H1 (cell line): ENCODE measurements around the gene ERN2. TPM values are rescaled to one million over a fixed set of nuclear protein-coding genes. Genes with fewer than 3 reads are reported as not detected.

Source experiments
- CTCF ChIA-PET: fragments of 300-600 bp; sonication (Branson Sonifier 250); formaldehyde crosslinking; loops from one replicate; lab custom pipeline; 2021; ENCODE audit not compliant: partially characterized antibody; lab: Charles Lee
- POLR2A ChIA-PET: fragments of 300-600 bp; sonication (Branson Sonifier 250); formaldehyde crosslinking; loops from one replicate; lab custom pipeline; 2021; ENCODE audit warnings: inconsistent platforms; ENCODE audit not compliant: partially characterized antibody; lab: Charles Lee
- DNase-seq, 2 experiments: peaks; one replicate each; pipeline versions ENCODE4 v3.0.0 to v3.0.0-alpha.2; 2010 to 2022; ENCODE audit warnings: low spot score in 2 of 2, low read depth in 1 of 2, mixed read lengths in 1 of 2
- FAIRE-seq: peaks from 2 replicates; lab custom pipeline; 2011; peaks lifted over from hg19 to GRCh38; lab: Jason Lieb, UNC
- H2AFZ ChIP-seq: 2 replicates; pipeline ENCODE4 v1.8.1; 2012; ENCODE audit warnings: low read length, inconsistent platforms
- H2AK5ac ChIP-seq: 2 replicates; pipeline ENCODE4 v1.6.1; 2013; ENCODE audit warnings: low read depth, low read length
- H2BK120ac ChIP-seq: replicated peaks from 2 replicates; pipeline ENCODE3; 2013; ENCODE audit warnings: low read depth, low read length, inconsistent platforms
- H2BK12ac ChIP-seq: 2 replicates; pipeline ENCODE4 v1.6.1; 2013; ENCODE audit warnings: low read depth, low read length
- H2BK15ac ChIP-seq: 2 replicates; pipeline ENCODE4 v1.6.1; 2013; ENCODE audit warnings: low read length
- H2BK20ac ChIP-seq: 2 replicates; pipeline ENCODE4 v1.6.1; 2013; ENCODE audit warnings: low read length
- H2BK5ac ChIP-seq: 2 replicates; pipeline ENCODE4 v1.6.1; 2013; ENCODE audit warnings: low read depth, low read length
- H3K14ac ChIP-seq: 2 replicates; pipeline ENCODE4 v1.6.1; 2013; ENCODE audit warnings: inconsistent platforms; ENCODE audit not compliant: insufficient read length
- H3K18ac ChIP-seq: 2 replicates; pipeline ENCODE4 v1.6.1; 2013; ENCODE audit warnings: low read length; ENCODE audit errors: extremely low read depth
- H3K23ac ChIP-seq: 2 replicates; pipeline ENCODE4 v1.6.1; 2013; ENCODE audit warnings: inconsistent platforms; ENCODE audit not compliant: insufficient read length
- H3K23me2 ChIP-seq: 2 replicates; pipeline ENCODE4 v1.6.1; 2013; ENCODE audit warnings: low read depth, low read length
- H3K27ac ChIP-seq: 2 replicates; pipeline ENCODE4 v1.6.1; 2011; ENCODE audit warnings: low read depth, low read length, inconsistent platforms
- H3K27me3 ChIP-seq, 4 experiments: replicated peaks in 1 of 4; 1 replicate in 1 of 4; 2 replicates in 3 of 4; pipeline versions ENCODE4 v1.6.1 to v1.8.1; 2011 to 2013; ENCODE audit warnings: low read length in 3 of 4, mild to moderate bottlenecking in 3 of 4, inconsistent platforms in 2 of 4, mixed read lengths in 2 of 4, moderate library complexity in 1 of 4; ENCODE audit not compliant: control insufficient read depth in 3 of 4, insufficient read depth in 3 of 4; ENCODE audit errors: extremely low read depth in 1 of 4
- H3K36me3 ChIP-seq, 4 experiments: 2 replicates each; pipeline versions ENCODE4 v1.6.1 to v1.8.1; 2011 to 2013; ENCODE audit warnings: mild to moderate bottlenecking in 4 of 4, low read length in 3 of 4, moderate library complexity in 2 of 4, control low read depth in 1 of 4, inconsistent platforms in 1 of 4; ENCODE audit not compliant: insufficient read depth in 4 of 4, control insufficient read depth in 2 of 4
- H3K4ac ChIP-seq: replicated peaks from 2 replicates; pipeline ENCODE3; 2013; ENCODE audit warnings: low read length, low read depth, mixed read lengths, inconsistent platforms; ENCODE audit not compliant: insufficient read length
- H3K4me1 ChIP-seq, 4 experiments: replicated peaks in 1 of 4; 1 replicate in 1 of 4; 2 replicates in 3 of 4; pipeline versions ENCODE4 v1.6.1 to v1.8.1; 2011 to 2013; ENCODE audit warnings: low read length in 3 of 4, inconsistent platforms in 2 of 4, mixed read lengths in 1 of 4; ENCODE audit not compliant: insufficient read depth in 4 of 4, control insufficient read depth in 3 of 4
- H3K4me2 ChIP-seq, 2 experiments: 2 replicates each; pipeline versions ENCODE4 v1.6.1 to v1.8.1; 2011 to 2013; ENCODE audit warnings: low read depth in 2 of 2, low read length in 2 of 2, control low read depth in 1 of 2, inconsistent platforms in 1 of 2, mild to moderate bottlenecking in 1 of 2; ENCODE audit not compliant: insufficient read depth in 1 of 2
- H3K4me3 ChIP-seq, 4 experiments: fragments of 200-600, 300-600 bp in 1 of 4; sonication (generic), shearing (Covaris generic), sonication (Bioruptor Twin) in 1 of 4; 2 replicates each; pipeline versions ENCODE4 v1.5.1 to v1.8.1; 2011 to 2016; ENCODE audit warnings: low read length in 4 of 4, low read depth in 3 of 4, control low read depth in 2 of 4, inconsistent platforms in 2 of 4, mild to moderate bottlenecking in 2 of 4, mixed read lengths in 1 of 4, moderate library complexity in 1 of 4; ENCODE audit not compliant: insufficient read depth in 2 of 4; ENCODE audit errors: extremely low read depth in 1 of 4
- H3K56ac ChIP-seq: replicated peaks from 2 replicates; pipeline ENCODE3; 2013; ENCODE audit warnings: low read depth, mild to moderate bottlenecking, mixed read lengths, low read length, inconsistent platforms; ENCODE audit not compliant: insufficient read length
- H3K79me1 ChIP-seq: 2 replicates; pipeline ENCODE4 v1.6.1; 2013; ENCODE audit warnings: low read depth, low read length, control low read depth
- H3K79me2 ChIP-seq, 2 experiments: 2 replicates each; pipeline versions ENCODE4 v1.6.1 to v1.8.1; 2012 to 2013; ENCODE audit warnings: low read length in 2 of 2, mild to moderate bottlenecking in 2 of 2, inconsistent platforms in 1 of 2; ENCODE audit not compliant: insufficient read depth in 2 of 2, control insufficient read depth in 1 of 2
- H3K9ac ChIP-seq, 4 experiments: replicated peaks in 1 of 4; 1 replicate in 1 of 4; 2 replicates in 3 of 4; pipeline versions ENCODE4 v1.6.1 to v1.8.1; 2011 to 2013; ENCODE audit warnings: low read depth in 3 of 4, low read length in 3 of 4, control low read depth in 2 of 4, mild to moderate bottlenecking in 2 of 4, moderate library complexity in 2 of 4, inconsistent platforms in 1 of 4; ENCODE audit errors: extremely low read depth in 1 of 4
- H3K9me3 ChIP-seq, 2 experiments: 2 replicates each; pipeline versions ENCODE4 v1.6.1 to v1.8.1; 2012 to 2013; ENCODE audit warnings: mild to moderate bottlenecking in 2 of 2, moderate library complexity in 2 of 2, control low read depth in 1 of 2, inconsistent platforms in 1 of 2, low read depth in 1 of 2, low read length in 1 of 2, mixed read lengths in 1 of 2; ENCODE audit not compliant: insufficient read depth in 2 of 2
- H4K20me1 ChIP-seq, 2 experiments: replicated peaks in 1 of 2; 2 replicates each; pipeline versions ENCODE3 to v1.8.1; 2011 to 2013; ENCODE audit warnings: inconsistent platforms in 2 of 2, low read length in 2 of 2, mild to moderate bottlenecking in 1 of 2; ENCODE audit not compliant: insufficient read depth in 2 of 2, control insufficient read depth in 1 of 2
- H4K5ac ChIP-seq: 2 replicates; pipeline ENCODE4 v1.6.1; 2013; ENCODE audit warnings: low read length, low read depth, mixed read lengths, inconsistent platforms; ENCODE audit not compliant: insufficient read length
- H4K8ac ChIP-seq: 2 replicates; pipeline ENCODE4 v1.8.0; 2013; ENCODE audit warnings: mild to moderate bottlenecking, moderate library complexity, low read length, inconsistent platforms; ENCODE audit not compliant: insufficient read depth; ENCODE audit errors: extremely low read depth
- H4K91ac ChIP-seq: replicated peaks from 2 replicates; pipeline ENCODE3; 2013; ENCODE audit warnings: low read length, mixed read lengths, inconsistent platforms; ENCODE audit not compliant: insufficient read length
- SP4 ChIP-seq: IDR thresholded peaks from 2 replicates; pipeline ENCODE4 v1.6.1; 2012; ENCODE audit warnings: low read length, inconsistent platforms
- TAF1 ChIP-seq: IDR thresholded peaks from 2 replicates; pipeline ENCODE4 v1.6.1; 2011; ENCODE audit warnings: mild to moderate bottlenecking, low read depth, low read length
- TBP ChIP-seq: IDR thresholded peaks from 2 replicates; pipeline ENCODE4 v1.6.1; 2011; ENCODE audit warnings: low read depth, low read length, improper control_type of control experiment
- TCF12 ChIP-seq: IDR thresholded peaks from 2 replicates; pipeline ENCODE4 v1.6.1; 2011; ENCODE audit warnings: low read depth, mild to moderate bottlenecking, low read length
- WGBS, 2 experiments: shearing (Covaris generic) in 1 of 2; methylation state at CpG; one replicate each; pipeline versions ENCODE4 v1.1.6 to v1.1.7; 2013 to 2015; ENCODE audit warnings: low lambda C conversion rate in 2 of 2, mixed read lengths in 2 of 2, inconsistent platforms in 1 of 2, low coverage in 1 of 2, missing lambda C conversion rate in 1 of 2; ENCODE audit not compliant: insufficient replicate concordance in 2 of 2, insufficient coverage in 1 of 2, insufficient read length in 1 of 2; ENCODE audit errors: extremely low coverage in 1 of 2, missing lambda C conversion rate in 1 of 2; 5-methylcytosine and 5-hydroxymethylcytosine counted together
- polyA plus RNA-seq, 7 experiments: library from polyadenylated mRNA; depleted of rRNA in 3 of 7; stranded (reverse) in 5 of 7; unstranded in 2 of 7; fragments of >200 nt in 5 of 7; fragments of 200-250 nt in 2 of 7; gene quantifications; 1 replicate in 5 of 7; 2 replicates in 1 of 7; 4 replicates in 1 of 7; pipeline versions ENCODE4 v1.2.1 to v1.2.3, GENCODE V29; 2011 to 2013; ENCODE audit warnings: missing spikeins in 2 of 7, mixed read lengths in 2 of 7
- total RNA-seq: library from RNA; stranded (reverse); fragmentation: NEBNext Ultra II Directional; extraction: Animal tissue kit (Norgen Biotek cat#: 25700); gene quantifications from 2 replicates; pipeline ENCODE4 v1.2.1, GENCODE V29; 2021

Gene ERN2
- total and polyA plus RNA-seq, 2 of the 8 experiments (the other 6 are each of a cell fraction or from before 2014, with no cell fraction given): 2.4 to 4.4 TPM

DNA sequence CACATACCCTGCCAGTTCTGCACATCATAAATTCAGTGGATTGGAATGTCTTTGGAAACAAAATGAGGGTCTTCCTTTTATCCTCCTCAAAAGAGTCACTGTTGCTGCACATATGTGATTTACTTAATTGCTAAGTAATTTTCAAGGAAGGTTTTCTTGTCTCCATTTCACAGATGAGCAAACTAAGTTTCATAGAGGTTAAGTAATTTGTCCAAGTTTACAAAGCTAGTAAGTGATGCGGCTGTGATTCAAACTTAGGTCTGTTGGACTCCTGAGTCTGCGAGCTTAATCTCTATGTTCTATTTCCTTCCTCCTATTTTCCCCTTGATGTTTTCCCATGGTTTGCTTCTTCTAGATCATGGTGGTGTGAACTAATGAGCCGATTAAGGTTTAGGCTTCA is 13.7 kb upstream of the ERN2 start:
- Histone ChIP-seq H4K91ac (no peak overlapping the region), H2BK12ac (no peak overlapping the region), H3K18ac (no peak overlapping the region), H2BK120ac (no peak overlapping the region), H2BK20ac (no peak overlapping the region), H3K36me3 (no peaks in the 10 kb centered on the region), H3K79me1 (no peaks in the 10 kb centered on the region), H3K4ac (no peak overlapping the region), H3K14ac (no peak overlapping the region), H3K23ac (no peak overlapping the region), H2AFZ (no peak overlapping the region), H3K4me3 (no peak overlapping the region), H2AK5ac (no peak overlapping the region), H3K9ac (no peak overlapping the region), H4K8ac (no peak overlapping the region), H3K23me2 (peaks cover 2% of the 10 kb centered on the region; the same call in 1 of the 2 replicates), H3K27me3 (no peaks in the 10 kb centered on the region), H3K9me3 (0 out of 4 replicates have a peak, but pooled peaks cover 0 to 3% of the 10 kb centered on the region in 2 experiments), H3K4me1 (peaks cover 0 to 2% (median 0%) of the 10 kb centered on the region in 4 experiments; a peak in 5 of 7 replicates), H2BK5ac (no peak overlapping the region), H2BK15ac (peak overlapping the region; percentile 61; the same call in 1 of the 2 replicates), H4K20me1 (no peaks in the 10 kb centered on the region), H3K56ac (no peak overlapping the region), H3K79me2 (no peaks in the 10 kb centered on the region), H3K27ac (no peak overlapping the region)
- FAIRE-seq: no peak
- DNase-seq: no peak
- CTCF ChIA-PET: interaction anchor here (0.8 to 2.1 kb wide), 5 partner anchors 8 to 92 kb away, joined by 3 to 9 read pairs (median 3); no protein-coding TSS in a partner anchor
- POLR2A ChIA-PET: interaction anchor here (1.2 to 2.8 kb wide), 2 partner anchors 26 to 49 kb away, joined by 3 to 8 read pairs; no protein-coding TSS in a partner anchor
- WGBS, 2 experiments: 90% methylated on average over 3 of the region's 3 CpGs; no CpG with 5 or more reads in 1 of the 2 experiments
- TF ChIP-seq TCF12: no peak
- no peak for TF ChIP-seq SP4
- TF ChIP-seq TAF1: no peak
- no peak for TF ChIP-seq TBP
- TF ChIP-seq, all 59 proteins: peak for 0
- H3K4me2 ChIP-seq: no peak overlapping the region
- H4K5ac ChIP-seq: no peak overlapping the region
